ENCODE measurements around the gene ATXN2. TPM values are rescaled to one million over a fixed set of nuclear protein-coding genes. Genes with fewer than 3 reads are reported as not detected.
"Not testable (repeated sequence)": the region's sequence is repeated elsewhere in the genome, so short reads cannot be mapped to it uniquely, and the experiment has no call there.

The ATXN2 gene
- total RNA-seq, 2 experiments from 2014 or later, result 21.9 to 23.7 TPM

GRCh38 chr12:111628505-111629260, 29.6 kb upstream of the ATXN2 start:
- H3K27ac Mint-ChIP-seq, result no peak overlapping the region
- no peak overlapping the region for H3K4me3 Mint-ChIP-seq
- no peaks in the 10 kb centered on the region for H3K27me3 Mint-ChIP-seq
- TF ChIP-seq, protein P1, sequence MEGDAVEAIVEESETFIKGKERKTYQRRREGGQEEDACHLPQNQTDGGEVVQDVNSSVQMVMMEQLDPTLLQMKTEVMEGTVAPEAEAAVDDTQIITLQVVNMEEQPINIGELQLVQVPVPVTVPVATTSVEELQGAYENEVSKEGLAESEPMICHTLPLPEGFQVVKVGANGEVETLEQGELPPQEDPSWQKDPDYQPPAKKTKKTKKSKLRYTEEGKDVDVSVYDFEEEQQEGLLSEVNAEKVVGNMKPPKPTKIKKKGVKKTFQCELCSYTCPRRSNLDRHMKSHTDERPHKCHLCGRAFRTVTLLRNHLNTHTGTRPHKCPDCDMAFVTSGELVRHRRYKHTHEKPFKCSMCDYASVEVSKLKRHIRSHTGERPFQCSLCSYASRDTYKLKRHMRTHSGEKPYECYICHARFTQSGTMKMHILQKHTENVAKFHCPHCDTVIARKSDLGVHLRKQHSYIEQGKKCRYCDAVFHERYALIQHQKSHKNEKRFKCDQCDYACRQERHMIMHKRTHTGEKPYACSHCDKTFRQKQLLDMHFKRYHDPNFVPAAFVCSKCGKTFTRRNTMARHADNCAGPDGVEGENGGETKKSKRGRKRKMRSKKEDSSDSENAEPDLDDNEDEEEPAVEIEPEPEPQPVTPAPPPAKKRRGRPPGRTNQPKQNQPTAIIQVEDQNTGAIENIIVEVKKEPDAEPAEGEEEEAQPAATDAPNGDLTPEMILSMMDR (IDR thresholded peaks at IDR 0.05), result no peak
- no peaks in the 10 kb centered on the region for H3K36me3 Mint-ChIP-seq (ENCODE audit: low read depth)
- H3K4me1 Mint-ChIP-seq (ENCODE audit: low read depth), result no peaks in the 10 kb centered on the region
- CTCF ChIA-PET, result no interaction called here
- DNase-seq (no peak), ATAC-seq (ENCODE audit: poor library complexity) (no peak)
- no peak overlapping the region for H3K4me3 ChIP-seq (ENCODE audit: low read length)
- H3K9me3 ChIP-seq (ENCODE audit: control insufficient read depth in 1 of 2, insufficient read depth in 1 of 2, low read length in 2 of 2), result no peaks in the 10 kb centered on the region
- H3K4me1 ChIP-seq (ENCODE audit: insufficient read depth, low read length), result no peaks in the 10 kb centered on the region
- intact Hi-C loops (cut with DNase I, micrococcal nuclease), result no loop called here
- no peaks in the 10 kb centered on the region for H3K27me3 ChIP-seq (ENCODE audit: control insufficient read depth in 1 of 2, insufficient read depth in 2 of 2, low read length in 2 of 2)
- H3K27ac ChIP-seq (ENCODE audit: low read depth in 1 of 2, low read length in 2 of 2), result no peak overlapping the region
- H3K9me3 Mint-ChIP-seq, result no peaks in the 10 kb centered on the region
- H3K36me3 ChIP-seq (ENCODE audit: insufficient read depth, low read length), result no peaks in the 10 kb centered on the region
- POLR2A ChIA-PET, result no interaction called here

DNA sequence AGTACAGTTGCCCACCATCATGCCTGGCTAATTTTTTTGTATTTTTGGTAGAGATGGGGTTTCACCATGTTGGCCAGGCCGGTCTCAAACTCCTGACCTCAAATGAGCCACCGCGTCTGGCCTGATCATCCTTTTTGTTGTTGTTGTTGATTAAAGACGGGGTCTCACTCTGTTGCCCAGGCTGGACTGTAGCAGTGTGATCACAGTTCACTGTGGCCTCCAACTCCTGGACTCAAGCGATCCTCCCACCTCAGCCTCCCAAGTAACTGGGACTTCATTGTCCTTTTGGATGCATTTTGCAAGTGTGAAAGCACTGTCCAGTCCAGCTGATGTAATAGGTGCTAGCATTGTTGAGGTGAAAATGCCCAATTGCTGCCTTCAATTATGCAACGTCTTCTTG, 27.1 kb upstream of the ATXN2 start:
- Mint-ChIP-seq H3K27me3 (no peaks in the 10 kb centered on the region), H3K9me3 (no peaks in the 10 kb centered on the region), H3K4me1 (ENCODE audit: low read depth) (no peaks in the 10 kb centered on the region), H3K4me3 (no peak overlapping the region), H3K36me3 (ENCODE audit: low read depth) (no peaks in the 10 kb centered on the region), H3K27ac (no peak overlapping the region)
- ChIA-PET CTCF (interaction anchor here (0.5 kb wide), 1 partner anchor 986 kb away, joined by 4 read pairs; no protein-coding TSS in a partner anchor), POLR2A (no interaction called here)
- intact Hi-C loops (cut with DNase I, micrococcal nuclease), result no loop called here
- DNase-seq (no peak), ATAC-seq (ENCODE audit: poor library complexity) (no peak)
- TF ChIP-seq, protein P1 (IDR thresholded peaks at IDR 0.05), result no peak
- Histone ChIP-seq H3K4me3 (ENCODE audit: low read length) (no peak overlapping the region), H3K9me3 (ENCODE audit: control insufficient read depth in 1 of 2, insufficient read depth in 1 of 2, low read length in 2 of 2) (no peaks in the 10 kb centered on the region), H3K27me3 (ENCODE audit: control insufficient read depth in 1 of 2, insufficient read depth in 2 of 2, low read length in 2 of 2) (no peaks in the 10 kb centered on the region), H3K4me1 (ENCODE audit: insufficient read depth, low read length) (no peaks in the 10 kb centered on the region), H3K36me3 (ENCODE audit: insufficient read depth, low read length) (no peaks in the 10 kb centered on the region), H3K27ac (ENCODE audit: low read depth in 1 of 2, low read length in 2 of 2) (no peak overlapping the region)

GRCh38 chr12:111624540-111624939, 25.4 kb upstream of the ATXN2 start:
- POLR2A ChIA-PET, result no interaction called here
- intact Hi-C loops (cut with DNase I, micrococcal nuclease), result no loop called here
- CTCF ChIA-PET, result no interaction called here
- Mint-ChIP-seq H3K4me3 (no peak overlapping the region), H3K4me1 (ENCODE audit: low read depth) (no peaks in the 10 kb centered on the region), H3K27ac (no peak overlapping the region), H3K36me3 (ENCODE audit: low read depth) (no peaks in the 10 kb centered on the region), H3K27me3 (no peaks in the 10 kb centered on the region), H3K9me3 (no peaks in the 10 kb centered on the region)
- no peak overlapping the region for H3K4me3 ChIP-seq (ENCODE audit: low read length)
- H3K4me1 ChIP-seq (ENCODE audit: insufficient read depth, low read length), result no peaks in the 10 kb centered on the region
- DNase-seq, result no peak
- H3K27ac ChIP-seq (ENCODE audit: low read depth in 1 of 2, low read length in 2 of 2), result no peak overlapping the region
- TF ChIP-seq, protein P1 (IDR thresholded peaks at IDR 0.05), result no peak
- no peaks in the 10 kb centered on the region for H3K27me3 ChIP-seq (ENCODE audit: control insufficient read depth in 1 of 2, insufficient read depth in 2 of 2, low read length in 2 of 2)
- no peaks in the 10 kb centered on the region for H3K36me3 ChIP-seq (ENCODE audit: insufficient read depth, low read length)
- H3K9me3 ChIP-seq (ENCODE audit: control insufficient read depth in 1 of 2, insufficient read depth in 1 of 2, low read length in 2 of 2), result no peaks in the 10 kb centered on the region
- ATAC-seq (ENCODE audit: poor library complexity), result no peak

DNA sequence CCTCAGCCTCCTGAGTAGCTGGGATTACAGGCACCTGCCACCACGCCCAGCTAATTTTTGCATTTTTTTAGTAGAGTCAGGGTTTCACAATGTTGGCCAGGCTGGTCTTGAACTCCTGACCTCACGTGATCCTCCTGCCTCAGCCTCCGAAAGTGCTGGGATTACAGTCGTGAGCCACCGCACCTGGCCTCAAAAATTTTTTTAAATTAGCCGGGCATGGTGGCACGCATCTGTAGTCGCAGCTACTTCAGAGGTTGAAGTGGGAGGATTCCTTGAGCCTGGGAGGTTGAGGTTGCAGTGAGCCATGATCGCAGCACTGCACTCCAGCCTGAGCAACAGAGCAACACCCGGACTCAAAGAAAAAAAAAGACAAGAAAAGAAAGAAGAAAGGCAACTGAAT, 18.7 kb upstream of the ATXN2 start:
- CTCF ChIA-PET; H3K27me3 ChIP-seq (ENCODE audit: control insufficient read depth in 1 of 2, insufficient read depth in 2 of 2, low read length in 2 of 2); H3K36me3 Mint-ChIP-seq (ENCODE audit: low read depth); H3K4me1 Mint-ChIP-seq (ENCODE audit: low read depth); H3K4me3 Mint-ChIP-seq; H3K27ac Mint-ChIP-seq; H3K4me3 ChIP-seq (ENCODE audit: low read length); H3K4me1 ChIP-seq (ENCODE audit: insufficient read depth, low read length); H3K36me3 ChIP-seq (ENCODE audit: insufficient read depth, low read length); H3K9me3 ChIP-seq (ENCODE audit: control insufficient read depth in 1 of 2, insufficient read depth in 1 of 2, low read length in 2 of 2); H3K27ac ChIP-seq (ENCODE audit: low read depth in 1 of 2, low read length in 2 of 2); intact Hi-C loops (cut with DNase I, micrococcal nuclease); DNase-seq; ATAC-seq (ENCODE audit: poor library complexity); H3K9me3 Mint-ChIP-seq; H3K27me3 Mint-ChIP-seq; POLR2A ChIA-PET: not testable (repeated sequence)

All from CD4-positive, alpha-beta T cell (primary cell).